Tibial nerve (tissue), 4 donors: Measurements from ENCODE around the gene ZFAND4. TPM values are rescaled to one million over a fixed set of nuclear protein-coding genes. Genes with fewer than 3 reads are reported as not detected.

ENCODE experiments used
- DNase-seq, 2 donors: peaks; one replicate each; pipeline ENCODE4 v3.0.0-alpha.2; 2019; ENCODE audit warnings: low spot score in 2 of 2
- H3K27ac ChIP-seq, 4 donors: fragments of 200-600 bp; sonication (generic) in 3 of 4; one replicate each; pipeline ENCODE4 v1.5.1; 2017 to 2019; ENCODE audit warnings: mild to moderate bottlenecking in 1 of 4
- H3K27me3 ChIP-seq, 2 donors: fragments of 200-600 bp; sonication (generic) in 1 of 2; one replicate each; pipeline versions ENCODE4 v1.5.1 to v1.6.0; 2017 to 2019
- H3K36me3 ChIP-seq, 3 donors: fragments of 200-600 bp; sonication (generic); one replicate each; pipeline ENCODE4 v1.5.1; 2018 to 2019
- H3K4me1 ChIP-seq, 4 donors: fragments of 200-600 bp; sonication (generic) in 3 of 4; one replicate each; pipeline ENCODE4 v1.5.1; 2017 to 2019
- H3K4me3 ChIP-seq, 4 donors: fragments of 200-600 bp; sonication (generic) in 3 of 4; one replicate each; pipeline ENCODE4 v1.5.1; 2017 to 2019; ENCODE audit warnings: mild to moderate bottlenecking in 1 of 4, moderate library complexity in 1 of 4
- H3K9me3 ChIP-seq, 4 donors: fragments of 200-600 bp; sonication (generic) in 3 of 4; one replicate each; pipeline ENCODE4 v1.5.1; 2017 to 2019
- EP300 ChIP-seq, 2 donors: sonication (generic); formaldehyde crosslinking; IDR thresholded peaks; one replicate each; pipeline ENCODE4 v1.6.1; 2017; ENCODE audit warnings: antibody characterized with exemption in 2 of 2, mild to moderate bottlenecking in 1 of 2
- POLR2A ChIP-seq, 2 donors: fragments of 450-650 bp; IDR thresholded peaks; one replicate each; pipeline ENCODE4 v1.6.1; 2017; ENCODE audit warnings: antibody characterized with exemption in 2 of 2, mild to moderate bottlenecking in 2 of 2, moderate library complexity in 2 of 2
- WGBS, 2 donors: methylation state at CpG; one replicate each; pipeline ENCODE4 v1.1.5; 2018; 5-methylcytosine and 5-hydroxymethylcytosine counted together
- total RNA-seq, 4 donors: library from RNA; depleted of rRNA; stranded (reverse); fragments of >200 nt; gene quantifications; one replicate each; pipeline ENCODE4 v1.1.0, GENCODE V29; 2016
- TF ChIP-seq, protein P1 (sequence below), 5 experiments: fragments of 200-600 bp in 3 of 5; fragments of 450-650 bp in 2 of 5; sonication (generic) in 3 of 5; IDR thresholded peaks; one replicate each; pipeline ENCODE4 v1.5.1; 2016 to 2019; ENCODE audit warnings: antibody characterized with exemption in 5 of 5, mild to moderate bottlenecking in 3 of 5, moderate library complexity in 2 of 5

The ZFAND4 gene
- total RNA-seq, 4 donors from 2014 or later = 23.8 to 40.0 (median 32.1) TPM

DNA sequence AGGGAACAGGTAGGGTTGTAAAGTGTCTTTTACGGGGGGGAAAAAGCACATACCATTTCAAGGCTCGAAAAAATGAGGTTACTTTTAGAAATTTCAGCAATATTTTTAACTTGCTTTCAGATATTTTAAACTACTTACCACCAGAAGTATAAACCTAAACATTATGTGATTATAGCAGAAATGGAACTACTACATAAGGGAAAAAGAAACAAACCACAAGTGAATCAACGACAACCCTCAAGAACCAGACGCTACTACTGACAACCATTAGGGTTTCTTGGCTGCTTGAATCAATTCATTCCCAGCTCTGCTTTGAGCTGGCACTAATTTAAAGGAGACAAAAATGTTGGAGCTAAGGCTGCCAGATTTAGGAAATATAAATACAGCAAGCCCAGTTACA is 80.1 kb downstream of the ZFAND4 start:
- 65 to 72% methylated on average over 4 of the region's 4 CpGs for WGBS, 2 donors
- peaks cover 0 to 15% (median 0%) of the 10 kb centered on the region in 3 donors for H3K36me3 ChIP-seq
- H3K27ac ChIP-seq = no peak overlapping the region
- H3K4me3 ChIP-seq = no peak overlapping the region
- TF ChIP-seq, protein P1, sequence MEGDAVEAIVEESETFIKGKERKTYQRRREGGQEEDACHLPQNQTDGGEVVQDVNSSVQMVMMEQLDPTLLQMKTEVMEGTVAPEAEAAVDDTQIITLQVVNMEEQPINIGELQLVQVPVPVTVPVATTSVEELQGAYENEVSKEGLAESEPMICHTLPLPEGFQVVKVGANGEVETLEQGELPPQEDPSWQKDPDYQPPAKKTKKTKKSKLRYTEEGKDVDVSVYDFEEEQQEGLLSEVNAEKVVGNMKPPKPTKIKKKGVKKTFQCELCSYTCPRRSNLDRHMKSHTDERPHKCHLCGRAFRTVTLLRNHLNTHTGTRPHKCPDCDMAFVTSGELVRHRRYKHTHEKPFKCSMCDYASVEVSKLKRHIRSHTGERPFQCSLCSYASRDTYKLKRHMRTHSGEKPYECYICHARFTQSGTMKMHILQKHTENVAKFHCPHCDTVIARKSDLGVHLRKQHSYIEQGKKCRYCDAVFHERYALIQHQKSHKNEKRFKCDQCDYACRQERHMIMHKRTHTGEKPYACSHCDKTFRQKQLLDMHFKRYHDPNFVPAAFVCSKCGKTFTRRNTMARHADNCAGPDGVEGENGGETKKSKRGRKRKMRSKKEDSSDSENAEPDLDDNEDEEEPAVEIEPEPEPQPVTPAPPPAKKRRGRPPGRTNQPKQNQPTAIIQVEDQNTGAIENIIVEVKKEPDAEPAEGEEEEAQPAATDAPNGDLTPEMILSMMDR (IDR thresholded peaks at IDR 0.05) = no peak
- TF ChIP-seq EP300 (IDR thresholded peaks at IDR 0.05) (no peak), POLR2A (IDR thresholded peaks at IDR 0.05) (no peak)
- no peaks in the 10 kb centered on the region for H3K27me3 ChIP-seq
- H3K4me1 ChIP-seq = peaks cover 0 to 24% (median 4%) of the 10 kb centered on the region in 4 donors
- H3K9me3 ChIP-seq = no peaks in the 10 kb centered on the region
- no peak for DNase-seq

DNA sequence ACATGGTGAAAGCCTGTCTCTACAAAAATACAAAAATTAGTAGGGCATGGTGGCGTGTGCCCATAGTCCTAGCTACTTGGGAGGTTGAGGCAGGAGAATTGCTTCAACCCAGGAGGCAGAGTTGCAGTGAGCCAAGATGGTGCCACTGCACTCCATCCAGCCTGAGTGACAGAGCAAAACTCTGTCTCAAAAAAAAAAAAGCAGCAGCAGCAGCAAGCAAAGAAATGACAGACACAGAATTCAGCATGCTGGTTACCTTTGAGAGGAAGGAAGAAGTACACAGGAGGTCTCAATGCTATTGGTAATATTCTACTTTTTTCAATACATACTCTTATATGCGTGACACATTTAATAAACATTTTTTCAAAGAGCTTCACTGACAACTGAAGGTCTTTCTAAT is 81.3 kb downstream of the ZFAND4 start:
- H3K27me3 ChIP-seq = no peaks in the 10 kb centered on the region
- H3K36me3 ChIP-seq = peaks cover 0 to 24% (median 0%) of the 10 kb centered on the region in 3 donors
- H3K4me1 ChIP-seq = peaks cover 0 to 24% (median 4%) of the 10 kb centered on the region in 4 donors
- H3K27ac ChIP-seq = no peak overlapping the region
- DNase-seq = no peak
- WGBS, 2 donors = 90 to 95% methylated on average over 2 of the region's 2 CpGs
- TF ChIP-seq, protein P1 (IDR thresholded peaks at IDR 0.05) = no peak
- TF ChIP-seq EP300 (IDR thresholded peaks at IDR 0.05) (no peak), POLR2A (IDR thresholded peaks at IDR 0.05) (no peak)
- H3K4me3 ChIP-seq = no peak overlapping the region
- peaks cover 0 to 7% (median 0%) of the 10 kb centered on the region in 4 donors for H3K9me3 ChIP-seq

DNA sequence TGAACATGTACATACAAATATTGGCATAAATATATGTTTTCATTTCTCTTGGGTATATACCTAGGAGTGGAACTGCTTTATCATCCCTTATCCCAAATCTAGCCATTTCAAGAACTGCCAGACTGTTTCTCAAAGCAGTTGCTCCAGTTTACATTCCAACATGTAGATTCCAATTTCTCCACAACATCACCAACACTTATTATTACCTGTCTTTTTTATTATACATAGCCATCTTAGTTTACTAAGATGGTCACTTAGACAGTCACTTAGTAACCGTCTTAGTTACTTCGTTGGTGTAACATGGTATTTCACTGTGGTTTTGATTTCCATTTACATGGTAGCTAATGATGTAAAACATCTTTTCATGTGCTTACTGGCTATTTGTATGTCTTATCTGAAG is 82.7 kb downstream of the ZFAND4 start:
- H3K27ac ChIP-seq = no peak overlapping the region
- TF ChIP-seq, protein P1 (IDR thresholded peaks at IDR 0.05) = no peak
- no peak for TF ChIP-seq EP300 (IDR thresholded peaks at IDR 0.05)
- peaks cover 0 to 17% (median 4%) of the 10 kb centered on the region in 4 donors for H3K4me1 ChIP-seq
- peaks cover 0 to 9% (median 1%) of the 10 kb centered on the region in 4 donors for H3K9me3 ChIP-seq
- no peak for DNase-seq
- H3K36me3 ChIP-seq = peaks cover 0 to 30% (median 0%) of the 10 kb centered on the region in 3 donors
- 98 to 99% methylated on average over 2 of the region's 2 CpGs for WGBS, 2 donors
- H3K4me3 ChIP-seq = no peak overlapping the region
- H3K27me3 ChIP-seq = no peaks in the 10 kb centered on the region

DNA sequence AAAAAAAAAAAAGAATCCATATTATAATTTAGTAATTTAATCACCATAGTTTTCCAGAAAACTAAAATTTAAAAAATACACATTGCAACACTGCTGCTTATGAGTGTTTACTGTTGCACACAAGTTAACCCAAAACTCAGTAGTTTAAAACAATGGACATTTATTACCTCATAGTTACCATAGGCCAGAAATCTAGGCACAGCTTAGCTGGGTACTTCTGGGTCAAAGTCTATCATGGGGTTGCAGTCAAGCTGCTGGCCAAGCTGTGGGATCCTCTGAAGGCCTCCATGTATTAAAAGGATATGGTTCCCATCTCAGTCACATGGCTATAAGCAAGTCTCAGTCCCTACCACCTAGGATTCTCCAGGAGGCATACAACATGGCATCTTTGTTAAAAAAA is 83.6 kb downstream of the ZFAND4 start:
- H3K27me3 ChIP-seq = no peaks in the 10 kb centered on the region
- no peak for TF ChIP-seq EP300 (IDR thresholded peaks at IDR 0.05)
- no peak for TF ChIP-seq POLR2A (IDR thresholded peaks at IDR 0.05)
- TF ChIP-seq, protein P1 (IDR thresholded peaks at IDR 0.05) = no peak
- peaks cover 0 to 17% (median 4%) of the 10 kb centered on the region in 4 donors for H3K4me1 ChIP-seq
- DNase-seq = no peak
- no peak overlapping the region for H3K27ac ChIP-seq
- no peak overlapping the region for H3K4me3 ChIP-seq
- peaks cover 0 to 14% (median 2%) of the 10 kb centered on the region in 4 donors for H3K9me3 ChIP-seq
- H3K36me3 ChIP-seq = peaks cover 0 to 35% (median 0%) of the 10 kb centered on the region in 3 donors

- H3K4me3 ChIP-seq = no peak overlapping the region
- no peak overlapping the region for H3K27ac ChIP-seq
- peaks cover 0 to 5% (median 1%) of the 10 kb centered on the region in 4 donors for H3K4me1 ChIP-seq
- no peak for TF ChIP-seq EP300 (IDR thresholded peaks at IDR 0.05)
- TF ChIP-seq, protein P1 (IDR thresholded peaks at IDR 0.05) = no peak
- no peak for TF ChIP-seq POLR2A (IDR thresholded peaks at IDR 0.05)
- peaks cover 0 to 35% (median 0%) of the 10 kb centered on the region in 3 donors for H3K36me3 ChIP-seq
- H3K9me3 ChIP-seq = peaks cover 0 to 14% (median 2%) of the 10 kb centered on the region in 4 donors
- WGBS, 2 donors = 99% methylated on average over 3 of the region's 3 CpGs
- DNase-seq = no peak
- H3K27me3 ChIP-seq = no peaks in the 10 kb centered on the region
These were observed 86.3 kb downstream of the ZFAND4 start for GRCh38 chr10:45586028-45586824.
